ENCODE results near the gene DHX8. TPM values are rescaled to one million over a fixed set of nuclear protein-coding genes. Genes with fewer than 3 reads are reported as not detected.
A peak's percentile ranks its signal among the peaks of the same experiment; 100 is the strongest.

The DHX8 gene
- polyA plus RNA-seq, 1 of the 3 experiments (the other 2 are of a cell fraction) = 31.3 TPM

DNA sequence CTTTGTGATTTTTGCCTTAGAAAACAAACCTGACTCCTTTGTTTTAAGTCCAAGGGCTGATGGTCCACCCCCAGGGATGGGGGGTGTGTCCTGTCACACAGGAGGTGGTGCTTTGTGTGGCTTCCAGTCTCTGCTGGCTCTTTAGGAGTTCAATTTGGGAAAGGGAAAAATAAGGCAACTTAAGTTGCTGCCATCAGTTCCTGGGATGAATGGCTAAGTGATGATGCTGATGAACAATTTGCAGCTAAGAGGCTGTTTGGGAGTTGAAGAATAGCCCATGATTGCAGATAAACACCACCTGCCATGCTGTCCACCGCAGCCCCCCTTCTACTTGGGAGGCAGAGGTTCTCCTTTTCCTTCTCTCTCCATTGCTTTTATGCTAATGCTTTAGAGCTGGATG, 44.7 kb upstream of the DHX8 start:
- Histone ChIP-seq H3K27me3 (ENCODE audit: insufficient read depth) (no peaks in the 10 kb centered on the region), H3K4me2 (no peak overlapping the region), H2AFZ (ENCODE audit: low read depth) (no peak overlapping the region), H4K20me1 (ENCODE audit: insufficient read depth) (no peaks in the 10 kb centered on the region), H3K9ac (no peak overlapping the region), H3F3A (replicated peaks; ENCODE audit: insufficient read depth) (peaks cover 11% of the 10 kb centered on the region), H3K79me2 (ENCODE audit: insufficient read depth) (no peaks in the 10 kb centered on the region), H3K4me1 (ENCODE audit: control insufficient read depth in 1 of 2, insufficient read depth in 2 of 2, low read depth in 1 of 2, low read length in 1 of 2) (no peaks in the 10 kb centered on the region), H3K4me3 (ENCODE audit: low read depth in 2 of 2, low read length in 1 of 2) (no peak overlapping the region), H3K36me3 (replicated peaks in 1 of 2; ENCODE audit: control insufficient read depth in 1 of 2, insufficient read depth in 2 of 2, low read length in 1 of 2) (no peaks in the 10 kb centered on the region), H3K9me3 (no peaks in the 10 kb centered on the region), H3K9me2 (no peaks in the 10 kb centered on the region), H3K27ac (ENCODE audit: low read depth in 2 of 2, low read length in 1 of 2) (no peak overlapping the region)
- TF ChIP-seq, protein P1, sequence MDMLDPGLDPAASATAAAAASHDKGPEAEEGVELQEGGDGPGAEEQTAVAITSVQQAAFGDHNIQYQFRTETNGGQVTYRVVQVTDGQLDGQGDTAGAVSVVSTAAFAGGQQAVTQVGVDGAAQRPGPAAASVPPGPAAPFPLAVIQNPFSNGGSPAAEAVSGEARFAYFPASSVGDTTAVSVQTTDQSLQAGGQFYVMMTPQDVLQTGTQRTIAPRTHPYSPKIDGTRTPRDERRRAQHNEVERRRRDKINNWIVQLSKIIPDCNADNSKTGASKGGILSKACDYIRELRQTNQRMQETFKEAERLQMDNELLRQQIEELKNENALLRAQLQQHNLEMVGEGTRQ (IDR thresholded peaks at IDR 0.05; ENCODE audit: borderline replicate concordance, low read depth, low read length) = no peak
- 73% methylated on average over 1 of the region's 1 CpG for WGBS (ENCODE audit: low lambda C conversion rate)
- ChIA-PET CTCF (no interaction called here), POLR2A (interaction anchor here (0.8 kb wide), 1 partner anchor 38 kb away, joined by 3 read pairs; no protein-coding TSS in a partner anchor)
- no peak for DNase-seq

DNA sequence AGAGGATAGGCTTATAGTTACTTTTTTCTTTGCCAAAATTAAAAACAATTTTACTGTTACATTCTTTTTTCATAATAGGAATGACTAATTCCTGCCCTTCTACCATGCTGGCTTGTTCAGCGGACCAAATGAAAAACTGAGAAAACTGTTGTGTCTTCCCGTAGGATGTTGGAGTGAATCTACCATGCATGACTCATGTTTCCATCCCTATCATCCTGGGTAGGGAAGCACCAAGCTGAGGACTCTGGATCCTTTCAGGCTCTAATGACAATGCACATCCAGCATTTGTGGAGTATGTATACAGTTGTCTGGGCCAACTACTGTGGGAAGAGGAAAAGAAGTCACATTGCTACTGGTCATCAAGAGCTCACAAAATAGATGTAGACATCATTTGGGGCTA, 41.1 kb upstream of the DHX8 start:
- Histone ChIP-seq H3K27me3 (ENCODE audit: insufficient read depth) (no peaks in the 10 kb centered on the region), H3K4me1 (ENCODE audit: control insufficient read depth in 1 of 2, insufficient read depth in 2 of 2, low read depth in 1 of 2, low read length in 1 of 2) (no peaks in the 10 kb centered on the region), H3K4me3 (ENCODE audit: low read depth in 2 of 2, low read length in 1 of 2) (no peak overlapping the region), H4K20me1 (ENCODE audit: insufficient read depth) (no peaks in the 10 kb centered on the region), H3K36me3 (replicated peaks in 1 of 2; ENCODE audit: control insufficient read depth in 1 of 2, insufficient read depth in 2 of 2, low read length in 1 of 2) (no peaks in the 10 kb centered on the region), H3K9ac (no peak overlapping the region), H3K79me2 (ENCODE audit: insufficient read depth) (no peaks in the 10 kb centered on the region), H3F3A (replicated peaks; ENCODE audit: insufficient read depth) (peaks cover 11% of the 10 kb centered on the region), H3K27ac (ENCODE audit: low read depth in 2 of 2, low read length in 1 of 2) (peak overlapping the region in 1 of 2 experiments; percentile 34; a peak in 1 of 4 replicates), H3K9me2 (no peaks in the 10 kb centered on the region), H2AFZ (ENCODE audit: low read depth) (no peak overlapping the region), H3K9me3 (no peaks in the 10 kb centered on the region), H3K4me2 (peak overlapping the region; percentile 25; the same call in 1 of the 2 replicates)
- DNase-seq = no peak
- POLR2A ChIA-PET = no interaction called here
- 32% methylated on average over 2 of the region's 2 CpGs for WGBS (ENCODE audit: low lambda C conversion rate)
- CTCF ChIA-PET = interaction anchor here (1.0 to 2.5 kb wide), 4 partner anchors 14 to 49 kb away, joined by 3 to 12 read pairs (median 4); partner anchors contain the start of gene DHX8
- TF ChIP-seq NFIC (IDR thresholded peaks at IDR 0.05; ENCODE audit: borderline replicate concordance) = no peak
- TF ChIP-seq FOXM1 (IDR thresholded peaks at IDR 0.05; ENCODE audit: low read depth) = no peak
- TF ChIP-seq, protein P2, sequence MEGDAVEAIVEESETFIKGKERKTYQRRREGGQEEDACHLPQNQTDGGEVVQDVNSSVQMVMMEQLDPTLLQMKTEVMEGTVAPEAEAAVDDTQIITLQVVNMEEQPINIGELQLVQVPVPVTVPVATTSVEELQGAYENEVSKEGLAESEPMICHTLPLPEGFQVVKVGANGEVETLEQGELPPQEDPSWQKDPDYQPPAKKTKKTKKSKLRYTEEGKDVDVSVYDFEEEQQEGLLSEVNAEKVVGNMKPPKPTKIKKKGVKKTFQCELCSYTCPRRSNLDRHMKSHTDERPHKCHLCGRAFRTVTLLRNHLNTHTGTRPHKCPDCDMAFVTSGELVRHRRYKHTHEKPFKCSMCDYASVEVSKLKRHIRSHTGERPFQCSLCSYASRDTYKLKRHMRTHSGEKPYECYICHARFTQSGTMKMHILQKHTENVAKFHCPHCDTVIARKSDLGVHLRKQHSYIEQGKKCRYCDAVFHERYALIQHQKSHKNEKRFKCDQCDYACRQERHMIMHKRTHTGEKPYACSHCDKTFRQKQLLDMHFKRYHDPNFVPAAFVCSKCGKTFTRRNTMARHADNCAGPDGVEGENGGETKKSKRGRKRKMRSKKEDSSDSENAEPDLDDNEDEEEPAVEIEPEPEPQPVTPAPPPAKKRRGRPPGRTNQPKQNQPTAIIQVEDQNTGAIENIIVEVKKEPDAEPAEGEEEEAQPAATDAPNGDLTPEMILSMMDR (IDR thresholded peaks at IDR 0.05) = no peak
- no peak for TF ChIP-seq RXRA (IDR thresholded peaks at IDR 0.05; ENCODE audit: borderline replicate concordance, low read depth)
- peak; percentile 64; the same call in 1 of the 2 replicates for TF ChIP-seq FOSL2 (IDR thresholded peaks at IDR 0.05; ENCODE audit: borderline replicate concordance, low read depth)
- TF ChIP-seq JUND (IDR thresholded peaks at IDR 0.05) = peak; percentile 34; the same call in 1 of the 2 replicates
- TF ChIP-seq SIN3A (IDR thresholded peaks at IDR 0.05; ENCODE audit: borderline replicate concordance, low read depth, low read length) = no peak
- TF ChIP-seq, protein P3, sequence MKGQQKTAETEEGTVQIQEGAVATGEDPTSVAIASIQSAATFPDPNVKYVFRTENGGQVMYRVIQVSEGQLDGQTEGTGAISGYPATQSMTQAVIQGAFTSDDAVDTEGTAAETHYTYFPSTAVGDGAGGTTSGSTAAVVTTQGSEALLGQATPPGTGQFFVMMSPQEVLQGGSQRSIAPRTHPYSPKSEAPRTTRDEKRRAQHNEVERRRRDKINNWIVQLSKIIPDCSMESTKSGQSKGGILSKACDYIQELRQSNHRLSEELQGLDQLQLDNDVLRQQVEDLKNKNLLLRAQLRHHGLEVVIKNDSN (IDR thresholded peaks at IDR 0.05; ENCODE audit: borderline replicate concordance, low read depth) = no peak
- no peak for TF ChIP-seq EZH2phosphoT487 (IDR thresholded peaks at IDR 0.05; ENCODE audit: borderline replicate concordance, low read depth)
- TF ChIP-seq RFX5 (IDR thresholded peaks at IDR 0.05; ENCODE audit: low read length) = no peak
- peak; percentile 51; the same call in 1 of the 2 replicates for TF ChIP-seq TCF12 (IDR thresholded peaks at IDR 0.05)

Data from SK-N-SH (cell line).